ENCODE results near the gene RAI1.

DNA sequence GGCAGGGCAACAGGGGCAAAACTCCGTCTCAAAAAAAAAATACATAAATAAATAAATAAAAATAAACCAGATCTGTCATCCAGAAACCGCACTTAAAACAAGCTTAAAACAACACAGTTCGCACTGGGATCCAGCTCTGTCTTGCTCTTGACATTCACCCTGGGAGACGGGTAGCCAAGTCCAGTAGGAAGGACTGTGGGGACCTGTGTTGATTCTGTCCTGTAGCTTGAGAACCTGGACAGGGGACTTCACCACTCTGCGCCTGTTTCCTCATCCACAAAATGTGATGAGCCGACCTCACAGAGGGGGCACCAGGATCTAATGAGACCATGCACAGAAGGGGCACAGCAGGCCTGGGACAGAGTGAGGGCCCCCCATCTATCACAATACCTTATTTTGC lies 1.5 kb upstream of the RAI1 start:
- TF ChIP-seq CTCF (conservative IDR thresholded peaks at IDR 0.05; ENCODE audit: low read depth in 2 of 2): no peak
- TF ChIP-seq EZH2 (IDR thresholded peaks at IDR 0.05; ENCODE audit: low read depth, unreplicated experiment): no peak

Measured in GM23338 (cell line).